ENCODE measurements around the gene METTL2B.
A peak's percentile ranks its signal among the peaks of the same experiment; 100 is the strongest.
"Not testable (repeated sequence)": the region's sequence is repeated elsewhere in the genome, so short reads cannot be mapped to it uniquely, and the experiment has no call there.

Gene METTL2B

DNA sequence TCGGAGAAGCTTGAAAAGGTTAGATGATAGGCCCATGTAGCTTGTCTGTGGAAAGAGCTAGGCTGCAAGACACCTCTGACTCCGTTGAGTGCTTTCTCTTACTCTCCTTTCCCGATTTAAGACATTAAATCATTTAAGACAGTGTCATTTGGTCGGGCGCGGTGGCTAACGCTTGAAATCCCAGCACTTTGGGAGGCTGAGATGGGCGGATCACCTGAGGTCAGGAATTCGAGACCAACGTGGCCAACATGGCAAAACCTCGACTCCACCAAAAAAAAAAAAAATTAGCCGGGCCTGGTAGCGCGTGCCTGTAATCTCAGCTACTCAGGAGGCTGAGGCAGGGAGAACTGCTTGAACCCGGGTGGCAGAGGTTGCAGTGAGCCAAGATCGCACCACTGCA lies 52.6 kb downstream of the METTL2B start:
- not testable (repeated sequence) for DNase-seq

DNA sequence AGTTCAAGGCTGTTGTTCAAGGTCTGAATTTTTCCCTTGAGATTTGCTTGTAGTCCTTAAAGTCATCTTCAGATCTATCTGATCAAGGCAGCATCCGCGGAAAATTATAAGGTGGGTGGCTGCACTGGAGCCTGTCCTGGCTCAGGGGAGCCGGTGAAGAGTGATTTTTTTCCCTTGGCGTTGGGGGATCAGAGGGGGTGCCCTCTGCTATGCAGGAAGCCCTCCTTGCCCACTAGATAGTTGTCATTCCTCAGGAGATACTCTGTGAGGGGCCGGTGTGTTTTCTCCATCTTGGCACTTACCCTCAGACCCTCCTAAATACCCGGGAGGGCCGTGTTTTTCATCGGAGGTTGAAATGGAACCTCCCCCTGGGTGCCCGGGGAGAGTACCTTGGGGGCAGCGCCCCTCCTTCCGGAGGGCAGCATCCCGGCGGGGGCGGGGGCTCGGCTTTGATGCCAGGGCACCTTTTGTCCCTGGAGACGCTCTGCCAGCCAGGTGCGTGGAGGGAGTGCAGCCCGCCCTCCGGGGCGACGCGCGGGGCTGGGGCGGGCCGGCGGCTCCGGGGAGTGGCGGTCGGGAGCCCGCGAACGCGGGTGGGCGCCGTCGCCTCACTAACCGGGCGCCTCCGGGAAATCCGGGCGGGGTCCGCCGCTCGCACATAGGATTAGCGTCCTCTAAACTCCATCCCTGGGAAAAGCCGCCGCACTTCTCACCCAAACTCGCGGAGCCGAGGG lies 53.7 kb downstream of the METTL2B start:
- peak in 1 of 2 experiments; percentile 25 for DNase-seq

DNA sequence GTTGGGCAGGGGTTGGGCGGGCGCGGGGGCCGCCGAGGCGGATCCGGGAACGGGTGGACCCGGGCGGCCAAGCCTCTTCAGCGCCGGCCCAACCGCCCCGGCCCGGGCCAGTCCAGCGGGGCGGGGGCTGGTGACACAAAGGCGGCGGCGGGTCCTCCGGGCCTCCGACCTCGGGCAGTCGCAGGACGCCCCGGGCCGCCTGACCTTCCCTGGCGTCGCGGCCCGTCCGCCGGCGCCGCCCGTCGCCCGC lies 54.2 kb downstream of the METTL2B start:
- no peak for DNase-seq

DNA sequence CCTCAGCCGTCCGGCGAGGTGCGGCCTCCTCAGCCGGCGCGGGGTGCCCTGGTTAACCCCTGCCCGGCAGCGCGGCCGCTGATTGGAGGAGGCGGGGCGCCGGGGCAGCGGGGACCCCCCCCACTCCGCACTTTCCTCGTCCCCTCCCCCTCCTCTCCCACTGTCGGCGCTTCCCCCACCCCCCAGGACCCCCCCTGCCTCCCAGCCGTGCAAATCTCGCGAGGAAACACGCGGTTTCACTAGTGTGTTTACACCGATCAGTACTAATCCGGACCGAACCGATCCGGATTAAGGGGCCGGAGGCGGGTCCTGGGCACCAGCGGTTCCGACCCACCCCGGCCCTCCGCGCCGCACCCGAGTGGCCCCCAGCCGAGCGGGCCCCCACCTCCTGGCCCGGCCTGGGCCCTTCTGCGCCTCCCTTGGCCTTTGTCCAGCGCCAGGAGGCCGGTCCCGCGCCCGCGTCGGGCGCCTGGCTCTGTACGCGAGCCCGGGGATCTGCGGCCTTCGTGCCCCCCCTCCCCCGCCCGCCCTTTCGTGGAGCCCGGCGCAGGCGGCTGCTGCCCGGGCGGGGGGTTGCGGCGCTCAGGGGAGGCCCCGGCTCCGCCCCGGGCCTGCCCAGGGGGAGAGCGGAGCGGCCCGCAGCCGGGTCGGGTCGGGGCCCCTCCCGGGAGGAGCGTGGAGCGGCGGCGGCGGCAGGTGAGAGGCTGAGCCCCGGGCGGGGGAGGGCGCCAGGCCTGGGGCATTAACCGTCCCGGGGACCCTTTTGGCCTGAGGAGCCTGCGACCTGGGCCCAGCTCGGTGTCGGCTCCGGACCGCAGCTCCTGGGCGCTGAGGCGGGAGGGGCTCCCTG lies 54.8 kb downstream of the METTL2B start:
- DNase-seq: peak; percentile 68 to 79

DNA sequence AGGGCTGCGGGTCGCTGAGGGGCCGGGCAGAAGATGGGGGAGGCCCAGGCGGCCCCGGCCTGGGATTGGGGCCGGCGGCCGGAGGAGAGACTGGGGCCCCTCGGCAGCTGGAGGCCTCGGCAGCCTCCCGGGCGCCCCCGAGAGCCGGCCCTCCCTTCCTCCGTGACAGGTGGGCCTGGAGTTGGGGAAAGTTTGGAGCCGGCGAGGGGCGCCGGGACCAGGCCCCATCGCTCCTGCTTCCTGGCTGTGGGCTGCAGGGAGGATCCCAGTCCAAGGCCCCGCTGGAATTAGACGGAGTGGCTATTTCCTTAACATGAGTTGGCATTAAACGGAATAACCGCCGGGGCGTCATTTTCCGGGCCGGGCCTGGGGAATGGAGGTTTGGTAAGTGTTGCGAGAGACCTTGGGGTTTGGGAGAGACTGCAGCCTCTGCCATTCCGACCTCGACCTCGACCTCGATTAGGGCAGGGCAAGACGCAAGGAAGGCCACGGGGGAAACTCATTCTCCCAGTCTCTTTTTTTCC lies 55.5 kb downstream of the METTL2B start:
- not testable (repeated sequence) for DNase-seq

DNA sequence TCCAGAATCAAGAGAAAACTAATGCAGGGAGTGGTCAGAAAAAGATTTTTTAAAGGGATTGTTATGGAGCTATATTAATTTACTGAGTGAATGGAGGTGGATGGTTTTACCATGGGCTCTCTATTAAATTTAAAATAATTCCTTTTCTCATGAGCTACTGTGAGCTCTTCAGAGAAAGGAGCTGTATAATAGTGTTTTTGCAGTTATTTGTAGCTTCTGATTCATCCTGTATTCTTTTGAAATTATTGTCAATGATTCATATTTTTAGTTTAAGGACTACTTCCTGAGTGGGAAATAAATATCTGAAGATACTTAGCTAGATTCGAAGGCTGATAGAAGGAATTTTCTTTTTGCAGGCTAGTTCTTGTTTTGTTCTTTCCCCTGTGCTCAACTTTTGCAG lies 56.4 kb downstream of the METTL2B start:
- not testable (repeated sequence) for DNase-seq

DNA sequence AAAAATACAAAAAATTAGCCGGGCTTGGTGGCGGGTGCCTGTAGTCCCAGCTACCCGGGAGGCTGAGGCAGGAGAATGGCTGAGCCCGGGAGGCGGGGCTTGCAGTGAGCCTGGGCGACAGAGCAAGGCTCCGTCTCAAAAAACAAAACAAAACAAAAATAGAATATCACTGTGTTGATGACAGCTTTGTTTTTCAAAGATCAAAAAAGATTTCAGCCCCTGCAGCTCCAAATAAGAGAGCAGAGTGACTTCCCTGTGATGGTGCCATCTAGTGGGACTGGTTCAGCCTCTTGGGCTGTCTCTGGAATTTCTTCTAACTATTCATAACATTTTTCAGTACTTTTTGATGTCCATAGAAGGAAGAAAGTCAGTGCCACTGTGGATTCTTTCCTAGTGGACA lies 60.9 kb downstream of the METTL2B start:
- not testable (repeated sequence) for DNase-seq

DNA sequence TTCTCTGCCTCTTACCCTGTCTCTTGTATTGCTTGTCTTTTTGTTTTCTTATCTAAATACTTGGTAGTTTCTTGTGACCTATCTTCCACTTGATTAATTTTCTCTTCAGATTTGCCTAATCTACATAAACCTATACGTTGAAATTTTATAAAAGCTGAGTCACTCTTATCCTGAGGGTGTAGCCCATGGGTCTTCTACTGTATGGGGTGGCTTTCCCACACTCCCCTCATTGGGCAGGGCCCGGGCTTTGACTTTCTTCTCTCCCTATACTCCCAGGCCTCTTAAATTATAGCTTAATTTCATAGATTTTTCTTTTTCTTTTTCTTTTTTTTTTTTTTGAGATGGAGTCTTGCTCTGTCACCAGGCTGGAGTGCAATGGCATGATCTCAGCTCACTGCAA lies 66.0 kb downstream of the METTL2B start:
- DNase-seq: not testable (repeated sequence)

DNA sequence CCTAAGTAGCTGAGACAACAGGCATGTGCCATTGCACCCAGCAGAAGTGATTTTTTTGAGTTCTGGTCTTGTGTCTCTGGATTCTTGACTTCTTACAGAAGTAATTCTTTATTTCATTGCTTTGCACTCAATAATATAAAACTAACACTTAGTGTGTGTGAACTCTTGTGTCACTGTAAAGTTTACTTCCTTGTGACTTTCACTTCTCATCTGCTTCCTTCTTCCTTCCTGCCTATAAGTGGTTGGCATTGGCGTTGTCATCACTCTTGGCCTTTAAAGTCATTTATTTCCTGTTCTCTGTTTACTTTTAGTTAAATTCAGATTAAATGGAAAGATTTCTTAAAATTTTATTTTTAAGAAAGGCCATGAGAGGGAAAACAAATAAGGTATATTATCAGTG lies 66.8 kb downstream of the METTL2B start:
- not testable (repeated sequence) for DNase-seq

DNA sequence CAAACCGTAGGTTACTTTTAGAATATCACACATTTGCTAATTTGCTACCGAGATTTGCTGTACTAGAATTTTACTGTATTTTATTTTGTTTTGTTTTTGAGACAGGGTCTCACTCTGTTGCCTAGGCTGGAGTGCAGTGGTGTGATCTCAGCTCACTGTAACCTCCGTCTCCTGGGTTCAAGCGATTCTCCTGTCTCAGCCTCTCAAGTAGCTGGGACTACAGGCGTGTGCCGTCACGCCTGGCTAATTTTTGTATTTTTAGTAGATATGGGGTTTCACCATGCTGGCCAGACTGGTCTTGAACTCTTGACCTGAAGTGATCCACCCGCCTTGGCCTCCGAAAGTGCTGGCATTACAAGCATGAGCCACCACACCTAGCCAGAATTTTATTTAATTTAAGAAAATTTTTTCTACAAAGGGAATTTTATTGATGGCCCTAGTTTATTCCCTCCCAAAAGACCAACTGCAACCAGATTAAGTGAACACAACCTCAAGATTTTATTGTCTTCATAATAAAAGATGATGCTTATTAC lies 69.8 kb downstream of the METTL2B start:
- not testable (repeated sequence) for DNase-seq

DNA sequence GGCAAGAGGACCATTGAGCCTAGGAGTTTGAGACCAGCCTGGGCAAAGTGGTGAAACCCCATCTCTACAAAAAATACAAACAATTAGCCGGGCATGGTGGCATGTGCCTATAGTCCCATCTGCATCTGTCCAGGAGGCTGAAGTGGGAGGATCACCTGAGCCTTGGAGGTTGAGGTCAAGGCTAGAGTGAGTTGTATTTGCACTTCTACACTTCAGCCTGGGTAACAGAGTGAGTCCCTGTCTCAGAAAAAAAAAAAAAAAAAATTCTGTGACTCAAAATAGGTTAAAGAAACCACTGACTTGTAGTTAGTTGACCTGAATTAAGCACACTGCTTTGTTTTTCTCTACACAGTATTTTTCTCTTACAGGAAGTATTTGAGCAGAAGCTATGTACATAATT lies 74.4 kb downstream of the METTL2B start:
- DNase-seq: no peak

DNA sequence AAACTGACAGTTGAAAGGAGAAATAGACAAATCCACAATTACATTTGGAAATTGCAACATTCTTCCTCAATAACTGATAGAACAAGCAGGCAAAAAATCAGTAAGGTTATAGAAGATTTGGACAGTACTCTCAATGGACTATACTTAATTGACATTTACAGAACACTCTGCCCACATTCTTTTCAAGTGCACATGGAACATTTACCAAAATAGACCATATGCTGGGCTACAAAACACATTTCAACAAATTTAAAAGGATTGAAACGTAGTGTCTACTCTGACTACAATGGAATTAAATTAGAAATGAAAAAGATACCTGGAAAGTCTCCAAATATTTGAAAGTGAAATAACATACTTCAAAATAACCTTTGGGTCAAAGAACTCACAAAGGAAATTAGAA lies 77.8 kb downstream of the METTL2B start:
- DNase-seq: not testable (repeated sequence)

Measured in NCI-H524 (cell line).